SK-N-SH treated with all-trans-retinoic acid at 6 μM for 48 hours (cell line): Measurements from ENCODE around the gene CRYBG1.

ENCODE experiments used
- ATAC-seq: fragments of 200-7000 bp; cut with Tn5 transposase; 3 replicates; pipeline ENCODE4 v1.9.1; 2020; ENCODE audit warnings: mild to moderate bottlenecking, moderate library complexity
- ARNTL ChIP-seq: fragments of 450-650 bp; formaldehyde crosslinking; IDR thresholded peaks from 2 replicates; pipeline ENCODE4 v1.5.0; 2020; ENCODE audit warnings: low read depth, mild to moderate bottlenecking, moderate library complexity, borderline replicate concordance
- CSDC2 ChIP-seq: fragments of 250-450 bp; sonication (Bioruptor Pico); IDR thresholded peaks from 2 replicates; pipeline ENCODE4 v1.5.0; 2020; ENCODE audit warnings: mild to moderate bottlenecking, moderate library complexity
- CSRNP3 ChIP-seq: fragments of 250-450 bp; sonication (Bioruptor Pico); IDR thresholded peaks from 2 replicates; pipeline ENCODE4 v1.5.1; 2021; ENCODE audit warnings: mild to moderate bottlenecking, moderate library complexity
- ESRRG ChIP-seq: fragments of 250-450 bp; sonication (Bioruptor Pico); IDR thresholded peaks from 2 replicates; pipeline ENCODE4 v1.6.1; 2021; ENCODE audit warnings: mild to moderate bottlenecking
- GLIS3 ChIP-seq: fragments of 250-450 bp; sonication (Bioruptor Pico); IDR thresholded peaks from 2 replicates; pipeline ENCODE4 v1.5.0; 2020; ENCODE audit warnings: mild to moderate bottlenecking, moderate library complexity
- ISL1 ChIP-seq: fragments of 250-450 bp; sonication (Bioruptor Pico); IDR thresholded peaks from 2 replicates; pipeline ENCODE4 v2.1.2; 2022; ENCODE audit warnings: mild to moderate bottlenecking, moderate library complexity
- OSR1 ChIP-seq: fragments of 250-450 bp; sonication (Bioruptor Pico); IDR thresholded peaks from 2 replicates; pipeline ENCODE4 v1.8.0; 2022; ENCODE audit warnings: moderate library complexity, mild to moderate bottlenecking, inconsistent platforms
- PATZ1 ChIP-seq: fragments of 250-450 bp; sonication (Bioruptor Pico); IDR thresholded peaks from 2 replicates; pipeline ENCODE4 v1.8.0; 2020; ENCODE audit warnings: mild to moderate bottlenecking, moderate library complexity, borderline replicate concordance
- POU6F1 ChIP-seq: fragments of 250-450 bp; sonication (Bioruptor Pico); IDR thresholded peaks from 2 replicates; pipeline ENCODE4 v1.8.0; 2021; ENCODE audit warnings: low read depth, mild to moderate bottlenecking, moderate library complexity, borderline replicate concordance
- PPARA ChIP-seq: fragments of 250-450 bp; sonication (Bioruptor Pico); IDR thresholded peaks from 2 replicates; pipeline ENCODE4 v1.5.0; 2020; ENCODE audit warnings: mild to moderate bottlenecking, borderline replicate concordance
- SNAI2 ChIP-seq: fragments of 250-450 bp; sonication (Bioruptor Pico); IDR thresholded peaks from 2 replicates; pipeline ENCODE4 v1.5.0; 2020; ENCODE audit warnings: mild to moderate bottlenecking, moderate library complexity
- TCF4 ChIP-seq: fragments of 250-450 bp; sonication (Bioruptor Pico); IDR thresholded peaks from 2 replicates; pipeline ENCODE4 v1.8.0; 2021; ENCODE audit warnings: mild to moderate bottlenecking, moderate library complexity, borderline replicate concordance
- TOX ChIP-seq: fragments of 250-450 bp; sonication (Bioruptor Pico); IDR thresholded peaks from 2 replicates; pipeline ENCODE4 v1.8.0; 2021; ENCODE audit warnings: mild to moderate bottlenecking, moderate library complexity, borderline replicate concordance
- TSHZ2 ChIP-seq: fragments of 250-450 bp; sonication (Bioruptor Pico); IDR thresholded peaks from 2 replicates; pipeline ENCODE4 v1.5.0; 2020; ENCODE audit warnings: mild to moderate bottlenecking, moderate library complexity
- ZC3H10 ChIP-seq: fragments of 250-450 bp; sonication (Bioruptor Pico); IDR thresholded peaks from 2 replicates; pipeline ENCODE4 v1.5.1; 2021; ENCODE audit warnings: mild to moderate bottlenecking, moderate library complexity
- ZFP3 ChIP-seq: fragments of 250-450 bp; sonication (Bioruptor Pico); IDR thresholded peaks from 2 replicates; pipeline ENCODE4 v1.5.0; 2020; ENCODE audit warnings: mild to moderate bottlenecking, moderate library complexity
- ZFP30 ChIP-seq: fragments of 450-650 bp; formaldehyde crosslinking; IDR thresholded peaks from 2 replicates; pipeline ENCODE4 v1.5.0; 2022; ENCODE audit warnings: mild to moderate bottlenecking, moderate library complexity
- ZNF565 ChIP-seq: fragments of 450-650 bp; formaldehyde crosslinking; conservative IDR thresholded peaks from 2 replicates; pipeline ENCODE4 v1.5.0; 2020; ENCODE audit warnings: low read depth, mild to moderate bottlenecking, moderate library complexity
- ZNF70 ChIP-seq: fragments of 450-650 bp; formaldehyde crosslinking; IDR thresholded peaks from 2 replicates; pipeline ENCODE4 v1.5.0; 2020; ENCODE audit warnings: mild to moderate bottlenecking, moderate library complexity
- ZNF8 ChIP-seq: fragments of 450-650 bp; formaldehyde crosslinking; IDR thresholded peaks from 2 replicates; pipeline ENCODE4 v1.5.0; 2020; ENCODE audit warnings: mild to moderate bottlenecking, moderate library complexity
- TF ChIP-seq, protein P1 (sequence below): fragments of 250-450 bp; sonication (Bioruptor Pico); IDR thresholded peaks from 2 replicates; pipeline ENCODE4 v1.5.1; 2020; ENCODE audit warnings: low read depth, mild to moderate bottlenecking, moderate library complexity

Gene CRYBG1

DNA sequence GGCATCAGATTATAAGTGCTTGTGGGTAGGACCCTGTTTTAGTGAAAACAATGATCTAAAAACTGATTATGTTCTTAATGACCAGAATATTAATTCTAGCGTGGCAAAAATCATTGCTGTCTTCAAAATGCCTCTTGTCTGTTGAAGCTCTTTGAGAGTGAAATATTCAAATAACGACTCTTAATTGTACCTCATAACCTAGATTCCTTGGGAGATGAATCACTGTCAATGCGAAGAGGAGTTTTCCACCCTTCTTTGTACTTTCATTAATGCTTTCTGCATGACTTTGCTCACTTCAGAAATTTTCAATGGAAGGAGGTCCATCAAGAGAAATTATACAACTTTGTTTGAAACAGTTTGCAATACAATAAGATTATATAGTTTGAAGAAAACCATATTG, 71.5 kb downstream of the CRYBG1 start:
- no peak for TF ChIP-seq POU6F1 (CRISPR knock-in tag)
- TF ChIP-seq ZFP30 (CRISPR knock-in tag): no peak
- TF ChIP-seq ARNTL (CRISPR knock-in tag): no peak
- TF ChIP-seq SNAI2 (CRISPR knock-in tag): no peak
- TF ChIP-seq, protein P1, sequence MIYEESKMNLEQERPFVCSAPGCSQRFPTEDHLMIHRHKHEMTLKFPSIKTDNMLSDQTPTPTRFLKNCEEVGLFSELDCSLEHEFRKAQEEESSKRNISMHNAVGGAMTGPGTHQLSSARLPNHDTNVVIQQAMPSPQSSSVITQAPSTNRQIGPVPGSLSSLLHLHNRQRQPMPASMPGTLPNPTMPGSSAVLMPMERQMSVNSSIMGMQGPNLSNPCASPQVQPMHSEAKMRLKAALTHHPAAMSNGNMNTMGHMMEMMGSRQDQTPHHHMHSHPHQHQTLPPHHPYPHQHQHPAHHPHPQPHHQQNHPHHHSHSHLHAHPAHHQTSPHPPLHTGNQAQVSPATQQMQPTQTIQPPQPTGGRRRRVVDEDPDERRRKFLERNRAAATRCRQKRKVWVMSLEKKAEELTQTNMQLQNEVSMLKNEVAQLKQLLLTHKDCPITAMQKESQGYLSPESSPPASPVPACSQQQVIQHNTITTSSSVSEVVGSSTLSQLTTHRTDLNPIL (CRISPR knock-in tag): no peak
- TF ChIP-seq PATZ1 (CRISPR knock-in tag): no peak
- ATAC-seq: no peak

DNA sequence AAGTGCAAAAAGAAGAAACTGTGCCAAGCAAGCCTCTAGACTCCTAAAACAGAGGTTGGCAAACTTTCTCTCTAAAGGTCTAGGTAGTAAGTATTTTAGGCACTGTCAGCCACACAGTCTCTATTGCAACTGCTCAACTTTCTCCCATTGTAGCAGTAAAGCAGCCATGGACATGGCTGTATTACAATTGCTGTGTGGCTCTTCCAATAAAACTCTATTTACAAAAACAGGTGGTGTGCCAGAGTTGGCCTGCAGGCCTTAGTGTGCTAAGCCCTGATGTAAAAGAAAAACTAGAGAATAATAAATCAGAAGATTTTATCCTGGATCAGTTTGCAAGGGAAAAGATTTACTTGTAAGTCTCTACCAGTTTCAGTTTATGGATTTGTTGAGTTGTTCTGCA, 74.0 kb downstream of the CRYBG1 start:
- TF ChIP-seq TOX (CRISPR knock-in tag) (no peak), ZFP30 (CRISPR knock-in tag) (no peak), GLIS3 (CRISPR knock-in tag) (no peak), CSDC2 (CRISPR knock-in tag) (no peak), CSRNP3 (no peak), ZNF8 (CRISPR knock-in tag) (no peak), ZFP3 (CRISPR knock-in tag) (no peak), ZC3H10 (no peak), TCF4 (CRISPR knock-in tag) (no peak), PATZ1 (CRISPR knock-in tag) (no peak)
- TF ChIP-seq, protein P1 (CRISPR knock-in tag): no peak

DNA sequence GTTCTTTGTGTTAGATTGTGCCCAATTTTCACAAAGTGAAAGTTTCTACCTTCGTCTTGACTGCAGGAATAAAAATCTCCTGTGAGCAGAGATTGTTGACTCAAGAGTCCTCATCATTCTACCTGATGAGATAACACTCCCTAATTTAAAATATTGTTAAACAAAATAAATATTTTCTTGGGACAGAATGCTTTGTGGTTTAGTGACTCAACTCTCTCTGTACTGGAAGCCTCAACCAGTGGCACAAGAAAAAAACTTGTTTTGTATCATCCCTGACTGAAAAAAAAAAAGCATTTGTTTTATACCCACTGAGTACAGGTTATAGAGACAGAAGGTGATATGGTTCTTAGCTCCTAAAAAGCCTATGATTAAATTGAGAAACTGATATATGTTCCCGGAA, 78.9 kb downstream of the CRYBG1 start:
- no peak for ATAC-seq
- TF ChIP-seq ARNTL (CRISPR knock-in tag): no peak
- no peak for TF ChIP-seq PATZ1 (CRISPR knock-in tag)
- no peak for TF ChIP-seq PPARA (CRISPR knock-in tag)
- no peak for TF ChIP-seq OSR1 (CRISPR knock-in tag)
- TF ChIP-seq ZNF565 (CRISPR knock-in tag): no peak
- no peak for TF ChIP-seq ZFP30 (CRISPR knock-in tag)
- TF ChIP-seq TSHZ2: no peak
- TF ChIP-seq ISL1 (CRISPR knock-in tag): no peak
- TF ChIP-seq, protein P1 (CRISPR knock-in tag): no peak
- TF ChIP-seq ZNF70 (CRISPR knock-in tag): no peak
- TF ChIP-seq CSDC2 (CRISPR knock-in tag): no peak
- TF ChIP-seq TOX (CRISPR knock-in tag): no peak
- no peak for TF ChIP-seq ESRRG

More for the DNA sequence above, 74.0 kb downstream of the CRYBG1 start:
- ATAC-seq: no peak
